Hepatocyte (in vitro differentiated cells): ENCODE results near the gene ACOT8. TPM values are rescaled to one million over a fixed set of nuclear protein-coding genes. Genes with fewer than 3 reads are reported as not detected.

Experiments
- DNase-seq: peaks from one replicate; pipeline ENCODE4 v3.0.0-alpha.2; 2016; ENCODE audit warnings: low spot score
- H2AFZ ChIP-seq: fragments of 200-600 bp; sonication (generic); 2 replicates; pipeline ENCODE4 v1.6.0; 2016; ENCODE audit warnings: antibody characterized with exemption, mild to moderate bottlenecking
- H3K27ac ChIP-seq: fragments of 200-600 bp; sonication (generic); 2 replicates; pipeline ENCODE4 v1.5.1; 2016; ENCODE audit warnings: mild to moderate bottlenecking
- H3K27me3 ChIP-seq: fragments of 200-600 bp; sonication (generic); 2 replicates; pipeline ENCODE4 v1.6.1; 2016
- H3K36me3 ChIP-seq: fragments of 200-600 bp; sonication (generic); replicated peaks from 2 replicates; pipeline ENCODE4 v1.5.1; 2016; ENCODE audit warnings: low read depth; ENCODE audit not compliant: insufficient read depth
- H3K4me1 ChIP-seq: fragments of 200-600 bp; sonication (generic); 2 replicates; pipeline ENCODE4 v1.5.1; 2016; ENCODE audit warnings: mild to moderate bottlenecking, moderate library complexity; ENCODE audit not compliant: insufficient read depth
- H3K4me2 ChIP-seq: fragments of 200-600 bp; sonication (generic); 2 replicates; pipeline ENCODE4 v1.6.0; 2016
- H3K4me3 ChIP-seq: fragments of 200-600 bp; sonication (generic); 2 replicates; pipeline ENCODE4 v1.5.1; 2016; ENCODE audit warnings: mild to moderate bottlenecking
- H3K79me2 ChIP-seq: fragments of 200-600 bp; sonication (generic); 2 replicates; pipeline ENCODE4 v1.6.0; 2017; ENCODE audit warnings: mild to moderate bottlenecking
- H3K9me2 ChIP-seq: fragments of 200-600 bp; sonication (generic); replicated peaks from 2 replicates; pipeline ENCODE4 v1.6.0; 2017; ENCODE audit warnings: mild to moderate bottlenecking; ENCODE audit not compliant: insufficient read depth
- H3K9me3 ChIP-seq: fragments of 200-600 bp; sonication (generic); 2 replicates; pipeline ENCODE4 v1.5.1; 2016; ENCODE audit warnings: low read depth, mild to moderate bottlenecking
- H4K20me1 ChIP-seq: fragments of 200-600 bp; sonication (generic); 2 replicates; pipeline ENCODE4 v1.6.0; 2016; ENCODE audit warnings: mild to moderate bottlenecking; ENCODE audit not compliant: insufficient read depth, poor library complexity, severe bottlenecking
- CTCF ChIP-seq: fragments of 200-600 bp; sonication (generic); IDR thresholded peaks from 2 replicates; pipeline ENCODE4 v1.5.1; 2016; ENCODE audit warnings: antibody characterized with exemption, mild to moderate bottlenecking; ENCODE audit not compliant: poor library complexity
- EZH2 ChIP-seq: fragments of 200-600 bp; sonication (generic); IDR thresholded peaks from 2 replicates; pipeline ENCODE4 v1.6.1; 2016; ENCODE audit warnings: antibody characterized with exemption, mild to moderate bottlenecking, borderline replicate concordance
- EZH2phosphoT487 ChIP-seq: fragments of 200-600 bp; sonication (generic); IDR thresholded peaks from one replicate; pipeline ENCODE4 v1.6.1; 2018; ENCODE audit warnings: antibody characterized with exemption, mild to moderate bottlenecking, low read depth, moderate library complexity; ENCODE audit not compliant: unreplicated experiment, severe bottlenecking
- WGBS: methylation state at CpG from one replicate; pipeline ENCODE4 v1.1.6; 2016; ENCODE audit warnings: low lambda C conversion rate; ENCODE audit errors: missing lambda C conversion rate; 5-methylcytosine and 5-hydroxymethylcytosine counted together
- polyA plus RNA-seq: library from polyadenylated mRNA; unstranded; fragments of >200 nt; fragmentation: Nextera tagmentation; extraction: Ambion mirVana; gene quantifications from 2 replicates; pipeline ENCODE4 v1.2.1, GENCODE V29; 2016
- total RNA-seq: library from RNA; depleted of rRNA; stranded (reverse); fragments of >200 nt; gene quantifications from 2 replicates; pipeline ENCODE4 v1.2.3, GENCODE V29; 2014

ACOT8 gene
- total and polyA plus RNA-seq, 2 experiments from 2014 or later, result 40.6 to 44.0 TPM

DNA sequence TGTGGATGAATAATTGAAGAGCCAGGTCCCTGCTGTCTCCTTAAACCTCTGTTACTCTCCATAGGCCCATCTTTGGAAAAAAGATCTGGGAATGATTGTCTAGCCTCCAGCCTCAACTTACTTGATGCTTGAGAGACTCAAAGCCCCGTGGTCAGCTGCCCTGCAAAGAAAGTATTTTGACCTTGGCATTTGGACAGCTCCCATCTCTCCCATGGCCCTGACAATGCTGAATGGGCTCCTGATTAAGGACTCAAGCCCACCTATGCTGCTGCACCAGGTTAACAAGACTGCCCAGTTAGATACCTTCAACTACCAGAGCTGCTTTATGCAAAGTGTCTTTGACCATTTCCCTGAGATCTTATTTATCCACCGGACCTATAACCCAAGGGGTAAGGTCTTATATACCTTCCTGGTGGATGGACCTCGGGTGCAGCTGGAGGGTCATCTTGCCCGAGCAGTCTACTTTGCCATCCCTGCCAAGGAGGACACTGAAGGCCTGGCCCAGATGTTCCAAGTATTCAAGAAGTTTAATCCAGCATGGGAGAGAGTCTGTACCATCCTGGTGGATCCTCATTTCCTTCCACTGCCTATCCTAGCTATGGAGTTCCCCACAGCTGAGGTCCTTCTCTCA lies 25.4 kb upstream of the ACOT8 start:
- peaks cover 20% of the 10 kb centered on the region for H3K4me1 ChIP-seq
- no peaks in the 10 kb centered on the region for H3K9me3 ChIP-seq
- no peak for TF ChIP-seq EZH2
- TF ChIP-seq EZH2phosphoT487, result no peak
- TF ChIP-seq CTCF, result no peak
- no peaks in the 10 kb centered on the region for H3K36me3 ChIP-seq
- WGBS, result 93% methylated on average over 4 of the region's 4 CpGs
- no peak for DNase-seq
- no peaks in the 10 kb centered on the region for H3K27me3 ChIP-seq
- H3K79me2 ChIP-seq, result peaks cover 16% of the 10 kb centered on the region
- H3K9me2 ChIP-seq, result no peaks in the 10 kb centered on the region
- H2AFZ ChIP-seq, result no peak overlapping the region
- peak overlapping the region; percentile 75 for H3K4me2 ChIP-seq
- no peak overlapping the region for H3K4me3 ChIP-seq
- H4K20me1 ChIP-seq, result no peaks in the 10 kb centered on the region
- no peak overlapping the region for H3K27ac ChIP-seq

GRCh38 chr20:45880988-45881788 lies 24.0 kb upstream of the ACOT8 start, which contains the start of gene ZSWIM1:
TSS of gene ZSWIM1 (plus strand) at chr20:45881227. CDS start at chr20:45882593, 1,366 bp downstream.
- Histone ChIP-seq H4K20me1 (no peaks in the 10 kb centered on the region), H3K4me1 (peaks cover 20% of the 10 kb centered on the region), H3K36me3 (no peaks in the 10 kb centered on the region), H3K79me2 (peaks cover 16% of the 10 kb centered on the region), H3K27ac (peak within 1 kb of the TSS; percentile 77), H3K27me3 (no peaks in the 10 kb centered on the region), H3K4me3 (peak within 1 kb of the TSS; percentile 36), H2AFZ (peak within 1 kb of the TSS; percentile 30), H3K4me2 (peak within 1 kb of the TSS; percentile 75), H3K9me2 (no peaks in the 10 kb centered on the region), H3K9me3 (no peaks in the 10 kb centered on the region)
- peak; percentile 98 for DNase-seq
- 2% methylated on average over 23 of the region's 23 CpGs for WGBS
- TF ChIP-seq EZH2, result no peak
- TF ChIP-seq CTCF, result no peak
- TF ChIP-seq EZH2phosphoT487, result no peak

DNA sequence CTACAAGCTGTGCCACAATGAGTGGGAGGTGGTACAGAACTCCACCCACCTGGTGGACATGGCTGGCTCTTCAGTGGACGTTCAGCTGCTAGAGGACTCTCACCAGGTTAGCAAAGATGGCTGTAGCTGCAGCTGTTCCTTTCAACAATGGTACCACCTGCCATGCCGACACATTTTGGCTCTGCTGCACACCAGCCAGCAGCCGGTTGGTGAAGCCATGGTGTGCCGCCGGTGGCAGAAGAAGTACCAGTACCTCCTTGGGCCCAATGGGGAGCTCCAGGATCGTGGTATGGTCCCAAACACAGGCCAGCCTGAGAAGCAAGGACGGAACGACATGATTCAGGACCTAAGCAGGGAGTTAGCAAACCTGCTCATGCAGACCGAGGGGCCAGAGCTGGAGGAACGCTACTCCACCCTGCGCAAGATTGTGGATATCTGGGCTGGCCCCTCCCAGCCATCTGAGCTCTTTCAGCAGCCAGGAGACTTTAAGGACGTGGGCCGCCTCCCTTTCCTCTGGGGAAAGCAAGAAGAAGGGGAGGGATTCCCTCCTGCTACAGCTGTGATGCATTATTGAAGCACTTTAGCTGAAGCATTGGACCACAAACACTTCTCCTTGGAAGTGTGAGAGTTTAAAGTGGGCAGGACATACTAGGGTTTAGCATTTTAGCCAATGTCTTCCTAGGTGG lies 21.0 kb upstream of the ACOT8 start:
- Histone ChIP-seq H2AFZ (no peak overlapping the region), H3K9me2 (no peaks in the 10 kb centered on the region), H3K4me2 (no peak overlapping the region), H3K79me2 (peaks cover 16% of the 10 kb centered on the region), H3K27ac (no peak overlapping the region), H4K20me1 (no peaks in the 10 kb centered on the region), H3K9me3 (no peaks in the 10 kb centered on the region), H3K4me1 (peaks cover 6% of the 10 kb centered on the region), H3K27me3 (no peaks in the 10 kb centered on the region), H3K36me3 (no peaks in the 10 kb centered on the region), H3K4me3 (no peak overlapping the region)
- WGBS, result 88% methylated on average over 13 of the region's 13 CpGs
- TF ChIP-seq EZH2phosphoT487 (no peak), EZH2 (no peak), CTCF (no peak)
- no peak for DNase-seq
